ENCODE measurements around the gene SLC22A5. TPM values are rescaled to one million over a fixed set of nuclear protein-coding genes. Genes with fewer than 3 reads are reported as not detected.

Gene SLC22A5
- total and polyA plus RNA-seq, 9 of the 15 experiments (the other 6 are each of a cell fraction or from before 2014, with no cell fraction given): 3.0 to 16.6 (median 8.3) TPM

DNA sequence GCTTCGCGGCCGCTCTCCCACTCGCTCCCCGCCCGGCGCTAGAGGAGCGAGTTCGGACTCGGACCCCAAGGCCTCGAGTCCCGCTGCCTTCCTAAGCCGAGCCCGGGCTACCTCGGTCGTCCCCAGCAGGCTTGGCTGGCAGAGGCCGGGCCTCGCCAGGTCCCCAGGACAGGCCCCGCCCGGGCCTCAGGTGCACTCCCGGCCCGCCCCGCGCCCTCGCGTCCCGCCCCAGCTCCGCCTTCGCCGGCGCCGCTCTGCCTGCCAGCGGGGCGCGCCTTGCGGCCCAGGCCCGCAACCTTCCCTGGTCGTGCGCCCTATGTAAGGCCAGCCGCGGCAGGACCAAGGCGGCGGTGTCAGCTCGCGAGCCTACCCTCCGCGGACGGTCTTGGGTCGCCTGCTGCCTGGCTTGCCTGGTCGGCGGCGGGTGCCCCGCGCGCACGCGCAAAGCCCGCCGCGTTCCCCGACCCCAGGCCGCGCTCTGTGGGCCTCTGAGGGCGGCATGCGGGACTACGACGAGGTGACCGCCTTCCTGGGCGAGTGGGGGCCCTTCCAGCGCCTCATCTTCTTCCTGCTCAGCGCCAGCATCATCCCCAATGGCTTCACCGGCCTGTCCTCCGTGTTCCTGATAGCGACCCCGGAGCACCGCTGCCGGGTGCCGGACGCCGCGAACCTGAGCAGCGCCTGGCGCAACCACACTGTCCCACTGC is at the start of gene SLC22A5 (continued):
- no peak for TF ChIP-seq SMARCB1 (IDR thresholded peaks at IDR 0.05; ENCODE audit: insufficient read length, low read depth)
- TF ChIP-seq, protein P1, sequence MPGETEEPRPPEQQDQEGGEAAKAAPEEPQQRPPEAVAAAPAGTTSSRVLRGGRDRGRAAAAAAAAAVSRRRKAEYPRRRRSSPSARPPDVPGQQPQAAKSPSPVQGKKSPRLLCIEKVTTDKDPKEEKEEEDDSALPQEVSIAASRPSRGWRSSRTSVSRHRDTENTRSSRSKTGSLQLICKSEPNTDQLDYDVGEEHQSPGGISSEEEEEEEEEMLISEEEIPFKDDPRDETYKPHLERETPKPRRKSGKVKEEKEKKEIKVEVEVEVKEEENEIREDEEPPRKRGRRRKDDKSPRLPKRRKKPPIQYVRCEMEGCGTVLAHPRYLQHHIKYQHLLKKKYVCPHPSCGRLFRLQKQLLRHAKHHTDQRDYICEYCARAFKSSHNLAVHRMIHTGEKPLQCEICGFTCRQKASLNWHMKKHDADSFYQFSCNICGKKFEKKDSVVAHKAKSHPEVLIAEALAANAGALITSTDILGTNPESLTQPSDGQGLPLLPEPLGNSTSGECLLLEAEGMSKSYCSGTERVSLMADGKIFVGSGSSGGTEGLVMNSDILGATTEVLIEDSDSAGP (CRISPR knock-in tag; IDR thresholded peaks at IDR 0.05): no peak
- no peak for TF ChIP-seq NCOA6 (IDR thresholded peaks at IDR 0.05)
- no peak for TF ChIP-seq C11orf30 (IDR thresholded peaks at IDR 0.05; ENCODE audit: low read depth)
- TF ChIP-seq SRSF1 (IDR thresholded peaks at IDR 0.05; ENCODE audit: low read depth, low read length): no peak
- TF ChIP-seq RFX7 (CRISPR knock-in tag; IDR thresholded peaks at IDR 0.05): no peak
- TF ChIP-seq, protein P2, sequence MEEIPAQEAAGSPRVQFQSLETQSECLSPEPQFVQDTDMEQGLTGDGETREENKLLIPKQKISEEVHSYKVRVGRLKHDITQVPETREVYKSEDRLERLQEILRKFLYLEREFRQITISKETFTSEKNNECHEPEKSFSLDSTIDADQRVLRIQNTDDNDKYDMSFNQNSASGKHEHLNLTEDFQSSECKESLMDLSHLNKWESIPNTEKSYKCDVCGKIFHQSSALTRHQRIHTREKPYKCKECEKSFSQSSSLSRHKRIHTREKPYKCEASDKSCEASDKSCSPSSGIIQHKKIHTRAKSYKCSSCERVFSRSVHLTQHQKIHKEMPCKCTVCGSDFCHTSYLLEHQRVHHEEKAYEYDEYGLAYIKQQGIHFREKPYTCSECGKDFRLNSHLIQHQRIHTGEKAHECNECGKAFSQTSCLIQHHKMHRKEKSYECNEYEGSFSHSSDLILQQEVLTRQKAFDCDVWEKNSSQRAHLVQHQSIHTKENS (CRISPR knock-in tag; IDR thresholded peaks at IDR 0.05): no peak
- peak; percentile 71 for TF ChIP-seq SMAD4 (CRISPR knock-in tag; conservative IDR thresholded peaks at IDR 0.05)
- TF ChIP-seq ELF4 (CRISPR knock-in tag; IDR thresholded peaks at IDR 0.05): no peak
- TF ChIP-seq CTBP1 (IDR thresholded peaks at IDR 0.05; ENCODE audit: borderline replicate concordance): peak; percentile 89
- no peak for TF ChIP-seq SRSF9 (IDR thresholded peaks at IDR 0.05; ENCODE audit: borderline replicate concordance, low read depth, low read length)
- TF ChIP-seq ELF1 (tag; IDR thresholded peaks at IDR 0.05): no peak
- peak; percentile 76 for TF ChIP-seq FIP1L1 (IDR thresholded peaks at IDR 0.05; ENCODE audit: low read depth, low read length, poor library complexity, severe bottlenecking)
- peak; percentile 94 to 95 for TF ChIP-seq NRF1 (conservative IDR thresholded peaks at IDR 0.05 in 1 of 2, IDR thresholded peaks at IDR 0.05 in 1 of 2)
- 0 out of 2 replicates have a peak, but pooled peaks have one; percentile 17 for TF ChIP-seq LCOR (CRISPR knock-in tag; IDR thresholded peaks at IDR 0.05)
- TF ChIP-seq, protein P3, sequence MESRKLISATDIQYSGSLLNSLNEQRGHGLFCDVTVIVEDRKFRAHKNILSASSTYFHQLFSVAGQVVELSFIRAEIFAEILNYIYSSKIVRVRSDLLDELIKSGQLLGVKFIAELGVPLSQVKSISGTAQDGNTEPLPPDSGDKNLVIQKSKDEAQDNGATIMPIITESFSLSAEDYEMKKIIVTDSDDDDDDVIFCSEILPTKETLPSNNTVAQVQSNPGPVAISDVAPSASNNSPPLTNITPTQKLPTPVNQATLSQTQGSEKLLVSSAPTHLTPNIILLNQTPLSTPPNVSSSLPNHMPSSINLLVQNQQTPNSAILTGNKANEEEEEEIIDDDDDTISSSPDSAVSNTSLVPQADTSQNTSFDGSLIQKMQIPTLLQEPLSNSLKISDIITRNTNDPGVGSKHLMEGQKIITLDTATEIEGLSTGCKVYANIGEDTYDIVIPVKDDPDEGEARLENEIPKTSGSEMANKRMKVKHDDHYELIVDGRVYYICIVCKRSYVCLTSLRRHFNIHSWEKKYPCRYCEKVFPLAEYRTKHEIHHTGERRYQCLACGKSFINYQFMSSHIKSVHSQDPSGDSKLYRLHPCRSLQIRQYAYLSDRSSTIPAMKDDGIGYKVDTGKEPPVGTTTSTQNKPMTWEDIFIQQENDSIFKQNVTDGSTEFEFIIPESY (CRISPR knock-in tag; IDR thresholded peaks at IDR 0.05): no peak
- no peak for TF ChIP-seq MEF2D (tag; conservative IDR thresholded peaks at IDR 0.05; ENCODE audit: low read depth)
- peak; percentile 98 for TF ChIP-seq ZFX (CRISPR knock-in tag; IDR thresholded peaks at IDR 0.05)
- TF ChIP-seq, protein P4, sequence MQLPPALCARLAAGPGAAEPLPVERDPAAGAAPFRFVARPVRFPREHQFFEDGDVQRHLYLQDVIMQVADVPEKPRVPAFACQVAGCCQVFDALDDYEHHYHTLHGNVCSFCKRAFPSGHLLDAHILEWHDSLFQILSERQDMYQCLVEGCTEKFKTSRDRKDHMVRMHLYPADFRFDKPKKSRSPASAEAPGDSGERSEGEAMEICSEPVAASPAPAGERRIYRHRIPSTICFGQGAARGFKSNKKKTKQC (CRISPR knock-in tag; IDR thresholded peaks at IDR 0.05): 0 out of 2 replicates have a peak, but pooled peaks have one; percentile 22
- TF ChIP-seq ARHGAP35 (IDR thresholded peaks at IDR 0.05; ENCODE audit: partially characterized antibody): no peak
- no peak for TF ChIP-seq CHD2 (IDR thresholded peaks at IDR 0.05; ENCODE audit: low read depth, low read length)
- TF ChIP-seq ILK (tag; IDR thresholded peaks at IDR 0.05; ENCODE audit: borderline replicate concordance, low read depth): no peak
- no peak for TF ChIP-seq ZNF134 (CRISPR knock-in tag; conservative IDR thresholded peaks at IDR 0.05)
